Activated gamma-delta T cell treated with Interleukin-2 at 50 U/mL for 16 hours (primary cell): Measurements from ENCODE around the gene SMIM41.

Experiments
- DNase-seq: peaks from one replicate; pipeline ENCODE4 v3.0.0-alpha.2; 2020

Gene SMIM41

DNA sequence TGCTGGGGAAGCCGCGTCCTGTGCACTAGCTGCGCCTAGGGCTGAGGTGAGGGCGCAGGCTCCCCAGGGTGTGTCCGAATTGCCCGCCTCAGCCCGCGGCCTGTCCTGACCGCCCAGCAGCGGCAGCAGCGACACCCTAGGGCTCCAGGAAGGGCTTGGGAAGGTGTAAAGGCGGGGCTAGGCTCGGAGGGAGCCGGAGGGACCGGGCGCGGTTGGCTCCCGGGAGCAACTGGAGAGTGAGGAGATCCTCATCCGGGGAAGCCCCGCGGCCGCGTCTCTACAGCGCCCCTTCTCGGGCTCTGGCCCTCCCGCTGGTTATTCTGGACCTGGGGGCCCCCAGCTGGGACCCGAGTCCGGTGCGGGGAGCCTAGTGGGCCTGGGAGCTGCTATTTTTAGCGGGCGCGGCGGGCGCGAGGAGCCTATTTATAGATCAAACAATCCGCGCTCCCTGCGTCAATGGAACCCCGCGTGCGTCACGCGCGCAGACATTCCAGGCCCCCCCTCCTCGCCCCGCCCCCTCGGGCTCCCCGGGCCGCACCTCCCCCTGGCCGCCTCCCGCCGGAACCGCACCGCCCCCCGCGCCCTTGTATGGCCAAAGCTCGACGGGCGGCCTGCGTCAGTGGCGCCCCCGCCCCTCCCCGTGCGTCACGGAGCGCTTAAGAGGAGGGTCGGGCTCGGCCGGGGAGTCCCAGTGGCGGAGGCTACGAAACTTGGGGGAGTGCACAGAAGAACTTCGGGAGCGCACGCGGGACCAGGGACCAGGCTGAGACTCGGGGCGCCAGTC lies 28.6 kb upstream of the SMIM41 start, which contains the start of gene NR4A1:
Gene NR4A1 (plus strand): TSS at position 685 of the 784 bp plus-strand sequence. CDS start 2,887 bp downstream, outside the sequence.
- peak; percentile 97 for DNase-seq

DNA sequence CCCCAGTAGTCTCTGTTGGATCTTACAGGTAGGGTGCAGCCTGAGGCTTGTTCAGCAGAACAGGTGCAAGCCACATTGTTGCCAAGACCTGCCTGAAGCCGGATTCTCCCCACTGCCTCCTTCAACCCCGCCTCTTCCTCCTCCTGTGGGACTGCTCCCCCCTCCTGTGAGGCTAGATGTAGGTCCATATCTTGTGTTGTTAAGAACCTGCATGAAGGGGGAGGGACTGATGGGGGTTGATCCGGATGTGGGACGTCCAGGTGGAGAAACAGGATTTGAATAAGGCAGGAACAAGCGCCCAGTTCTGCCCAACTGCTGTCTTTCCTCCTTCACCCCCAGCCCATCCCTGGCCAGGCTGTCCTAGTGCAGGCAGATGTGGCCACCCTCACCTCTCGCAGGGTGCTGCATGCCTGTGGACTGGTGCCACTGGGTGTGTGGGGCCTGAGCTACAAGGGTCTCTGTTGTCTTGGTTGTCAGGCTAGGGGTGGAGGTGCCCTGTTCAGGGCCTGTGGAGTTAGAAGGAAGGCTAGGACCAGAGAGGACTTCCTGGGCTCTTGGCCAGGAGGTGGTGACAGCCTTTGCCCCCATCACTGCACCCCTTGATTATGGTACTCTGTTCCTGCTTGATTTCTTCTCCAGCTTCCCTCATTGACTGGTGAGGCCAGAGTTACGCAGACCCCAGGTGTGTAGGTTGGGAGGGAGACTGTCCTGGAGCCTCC lies 26.9 kb upstream of the SMIM41 start:
- DNase-seq: no peak

DNA sequence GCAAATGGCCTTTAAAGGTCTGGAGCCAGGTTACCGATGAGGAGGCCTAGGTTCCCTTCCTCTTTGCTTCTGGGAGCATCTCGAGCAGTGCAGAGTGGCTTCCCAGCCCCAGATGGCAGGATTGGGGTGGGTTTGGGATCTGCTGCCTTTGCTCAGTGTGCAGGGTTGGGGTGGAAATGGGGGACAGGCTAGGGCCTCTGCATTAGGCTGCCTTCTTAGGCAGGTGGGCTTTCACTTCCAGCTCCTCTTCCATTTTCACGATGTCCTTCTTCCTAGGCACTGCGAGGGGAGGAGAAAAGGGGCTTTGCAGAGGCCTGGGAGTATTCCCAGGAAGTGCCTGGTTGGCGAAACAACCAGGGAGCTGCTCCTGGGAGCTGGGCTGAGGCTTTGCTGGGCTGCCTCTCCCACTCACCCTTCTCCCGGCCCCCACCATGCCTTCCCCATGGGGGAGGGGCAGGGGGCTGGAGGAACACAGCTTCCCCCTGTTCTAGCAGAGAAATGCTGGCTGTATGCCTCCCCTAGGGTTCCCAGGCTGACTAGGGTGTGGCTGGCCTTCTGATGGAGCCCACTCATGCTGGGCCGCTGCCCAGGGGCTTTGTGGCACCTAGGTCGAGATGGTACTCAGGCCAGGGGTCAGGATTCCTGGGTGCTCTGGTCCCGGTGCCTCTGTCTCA lies 25.8 kb upstream of the SMIM41 start:
- DNase-seq: no peak

DNA sequence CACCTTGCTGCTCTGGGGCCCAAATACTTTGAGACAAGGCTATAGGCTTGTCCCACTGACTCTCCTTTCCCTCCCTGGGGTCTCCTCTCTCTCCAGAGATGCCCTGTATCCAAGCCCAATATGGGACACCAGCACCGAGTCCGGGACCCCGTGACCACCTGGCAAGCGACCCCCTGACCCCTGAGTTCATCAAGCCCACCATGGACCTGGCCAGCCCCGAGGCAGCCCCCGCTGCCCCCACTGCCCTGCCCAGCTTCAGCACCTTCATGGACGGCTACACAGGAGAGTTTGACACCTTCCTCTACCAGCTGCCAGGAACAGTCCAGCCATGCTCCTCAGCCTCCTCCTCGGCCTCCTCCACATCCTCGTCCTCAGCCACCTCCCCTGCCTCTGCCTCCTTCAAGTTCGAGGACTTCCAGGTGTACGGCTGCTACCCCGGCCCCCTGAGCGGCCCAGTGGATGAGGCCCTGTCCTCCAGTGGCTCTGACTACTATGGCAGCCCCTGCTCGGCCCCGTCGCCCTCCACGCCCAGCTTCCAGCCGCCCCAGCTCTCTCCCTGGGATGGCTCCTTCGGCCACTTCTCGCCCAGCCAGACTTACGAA lies 25.2 kb upstream of the SMIM41 start:
- no peak for DNase-seq

DNA sequence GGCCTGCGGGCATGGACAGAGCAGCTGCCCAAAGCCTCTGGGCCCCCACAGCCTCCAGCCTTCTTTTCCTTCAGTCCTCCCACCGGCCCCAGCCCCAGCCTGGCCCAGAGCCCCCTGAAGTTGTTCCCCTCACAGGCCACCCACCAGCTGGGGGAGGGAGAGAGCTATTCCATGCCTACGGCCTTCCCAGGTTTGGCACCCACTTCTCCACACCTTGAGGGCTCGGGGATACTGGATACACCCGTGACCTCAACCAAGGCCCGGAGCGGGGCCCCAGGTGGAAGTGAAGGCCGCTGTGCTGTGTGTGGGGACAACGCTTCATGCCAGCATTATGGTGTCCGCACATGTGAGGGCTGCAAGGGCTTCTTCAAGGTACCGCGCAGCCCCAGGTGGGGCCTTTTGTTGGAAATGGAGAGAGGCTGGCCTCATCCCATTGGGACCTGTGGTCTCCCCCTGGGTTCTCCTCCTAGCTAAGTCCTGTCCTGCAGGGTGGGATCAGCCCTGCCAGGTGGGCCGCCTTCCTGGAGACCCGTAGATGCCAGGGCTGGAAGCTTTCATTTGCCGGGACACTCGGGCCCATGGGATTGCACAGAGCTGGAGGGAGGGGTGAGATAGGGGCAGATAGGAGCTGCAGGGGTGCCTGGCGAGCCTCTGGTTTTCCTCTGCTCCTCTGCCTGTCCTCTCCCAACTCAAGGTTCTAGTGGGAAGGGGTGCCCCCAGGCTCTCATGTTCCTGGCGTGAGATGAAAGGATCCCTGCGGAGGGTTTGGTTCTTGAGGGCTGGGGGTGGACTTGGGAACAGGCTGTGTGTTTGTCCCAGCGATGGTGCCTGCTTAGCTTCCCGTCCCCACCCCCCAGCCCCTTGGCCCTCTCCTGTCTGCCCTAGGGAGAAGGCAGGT lies 24.4 kb upstream of the SMIM41 start:
- DNase-seq: no peak

DNA sequence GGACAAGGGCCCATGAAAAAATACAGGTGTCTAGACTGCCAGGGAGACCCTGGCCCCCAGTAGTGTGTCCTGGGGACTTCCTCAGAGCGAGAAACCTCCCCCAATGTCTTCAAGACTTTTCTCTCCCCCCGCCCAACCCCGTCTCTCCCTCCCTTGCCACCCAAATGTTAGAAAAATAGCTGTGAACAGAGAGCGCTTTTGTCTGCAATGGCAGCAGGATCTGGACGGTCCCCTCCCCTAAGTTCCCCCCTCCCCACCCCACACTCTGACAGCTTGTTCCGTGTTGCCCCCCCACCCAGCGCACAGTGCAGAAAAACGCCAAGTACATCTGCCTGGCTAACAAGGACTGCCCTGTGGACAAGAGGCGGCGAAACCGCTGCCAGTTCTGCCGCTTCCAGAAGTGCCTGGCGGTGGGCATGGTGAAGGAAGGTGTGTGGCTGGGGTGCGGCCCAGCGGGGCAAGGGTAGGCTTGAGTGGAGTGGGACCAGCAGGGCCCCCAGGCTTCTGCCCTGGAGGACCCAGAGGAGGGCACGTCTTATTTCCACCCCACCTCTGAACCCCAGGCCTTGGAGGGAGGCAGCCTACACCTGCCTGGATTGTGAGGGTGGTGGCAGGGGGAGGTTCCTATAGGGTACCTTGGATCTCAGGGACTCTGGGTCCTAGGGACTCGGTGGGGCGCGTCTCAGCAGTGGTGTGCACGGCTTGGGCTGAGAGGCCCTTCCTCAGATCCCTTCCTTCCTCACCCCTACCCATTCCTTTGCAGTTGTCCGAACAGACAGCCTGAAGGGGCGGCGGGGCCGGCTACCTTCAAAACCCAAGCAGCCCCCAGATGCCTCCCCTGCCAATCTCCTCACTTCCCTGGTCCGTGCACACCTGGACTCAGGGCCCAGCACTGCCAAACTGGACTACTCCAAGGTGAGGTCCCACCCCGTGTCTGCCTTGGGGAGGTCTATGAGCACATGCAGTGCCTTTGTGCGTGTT lies 23.5 kb upstream of the SMIM41 start:
- no peak for DNase-seq

DNA sequence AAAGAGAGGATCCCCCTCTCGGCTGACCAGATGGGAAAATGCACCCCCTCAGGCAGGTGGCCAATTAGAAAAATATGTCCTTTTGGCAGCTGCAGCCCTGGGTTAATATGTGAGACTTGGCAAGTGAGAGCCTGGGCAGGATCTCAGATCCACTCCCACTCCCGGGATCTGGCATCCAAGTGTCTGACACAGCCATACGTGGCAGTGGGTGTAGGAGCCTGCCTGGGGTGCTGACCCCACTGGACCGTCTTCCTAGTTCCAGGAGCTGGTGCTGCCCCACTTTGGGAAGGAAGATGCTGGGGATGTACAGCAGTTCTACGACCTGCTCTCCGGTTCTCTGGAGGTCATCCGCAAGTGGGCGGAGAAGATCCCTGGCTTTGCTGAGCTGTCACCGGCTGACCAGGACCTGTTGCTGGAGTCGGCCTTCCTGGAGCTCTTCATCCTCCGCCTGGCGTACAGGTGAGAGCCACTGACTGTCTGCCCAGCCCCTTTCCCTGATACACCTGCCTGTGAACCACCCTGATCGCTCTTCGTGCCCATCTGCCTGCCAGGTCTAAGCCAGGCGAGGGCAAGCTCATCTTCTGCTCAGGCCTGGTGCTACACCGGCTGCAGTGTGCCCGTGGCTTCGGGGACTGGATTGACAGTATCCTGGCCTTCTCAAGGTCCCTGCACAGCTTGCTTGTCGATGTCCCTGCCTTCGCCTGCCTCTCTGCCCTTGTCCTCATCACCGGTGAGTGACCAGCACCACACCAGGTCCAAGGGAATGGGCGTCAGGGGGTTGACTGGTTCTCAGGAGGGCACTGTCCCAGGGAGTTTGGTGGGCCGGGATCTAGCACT lies 22.5 kb upstream of the SMIM41 start:
- no peak for DNase-seq

DNA sequence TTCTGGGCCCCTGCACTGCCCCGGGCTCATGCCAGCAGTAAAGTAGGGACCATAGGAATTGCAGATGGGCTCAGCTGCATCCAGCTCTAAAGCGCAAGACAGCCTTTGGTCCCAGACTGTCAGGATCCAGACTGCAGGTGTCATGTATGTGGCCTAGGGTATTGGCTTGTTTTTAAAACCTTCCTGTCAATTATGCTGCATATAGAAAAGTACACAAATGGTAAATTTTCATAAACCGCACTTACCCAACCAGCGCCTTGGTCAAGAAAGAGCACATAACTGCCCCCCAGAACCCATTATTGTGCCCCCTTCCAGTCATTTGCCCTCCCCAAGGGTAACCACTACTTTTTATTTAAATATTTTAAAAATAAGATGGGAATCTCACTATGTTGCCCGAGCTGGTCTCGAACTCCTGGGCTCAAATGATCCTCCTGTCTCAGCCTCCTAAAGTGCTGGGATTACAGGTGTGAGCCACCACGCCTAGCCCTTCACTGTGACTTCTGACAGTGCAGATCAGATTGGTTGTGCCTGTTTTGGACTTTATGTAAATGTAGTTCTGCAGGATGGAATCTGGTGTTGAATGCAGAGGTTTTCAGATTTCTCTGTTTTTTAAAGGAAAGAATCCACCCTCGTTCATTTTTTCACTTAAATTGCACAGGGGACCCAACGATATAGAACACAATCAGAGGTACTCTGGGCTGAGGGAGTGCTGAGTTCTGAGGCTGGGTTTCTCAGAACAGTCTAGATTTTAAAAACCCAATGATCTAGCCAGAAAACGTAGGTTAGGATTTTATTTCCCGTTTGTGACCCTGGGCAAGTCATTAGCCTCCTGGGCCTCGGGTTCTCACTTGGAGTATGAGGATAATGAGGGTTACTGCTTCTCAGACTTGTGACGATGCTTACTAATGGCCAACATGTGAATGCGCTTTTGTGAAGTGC lies 21.6 kb upstream of the SMIM41 start:
- no peak for DNase-seq

DNA sequence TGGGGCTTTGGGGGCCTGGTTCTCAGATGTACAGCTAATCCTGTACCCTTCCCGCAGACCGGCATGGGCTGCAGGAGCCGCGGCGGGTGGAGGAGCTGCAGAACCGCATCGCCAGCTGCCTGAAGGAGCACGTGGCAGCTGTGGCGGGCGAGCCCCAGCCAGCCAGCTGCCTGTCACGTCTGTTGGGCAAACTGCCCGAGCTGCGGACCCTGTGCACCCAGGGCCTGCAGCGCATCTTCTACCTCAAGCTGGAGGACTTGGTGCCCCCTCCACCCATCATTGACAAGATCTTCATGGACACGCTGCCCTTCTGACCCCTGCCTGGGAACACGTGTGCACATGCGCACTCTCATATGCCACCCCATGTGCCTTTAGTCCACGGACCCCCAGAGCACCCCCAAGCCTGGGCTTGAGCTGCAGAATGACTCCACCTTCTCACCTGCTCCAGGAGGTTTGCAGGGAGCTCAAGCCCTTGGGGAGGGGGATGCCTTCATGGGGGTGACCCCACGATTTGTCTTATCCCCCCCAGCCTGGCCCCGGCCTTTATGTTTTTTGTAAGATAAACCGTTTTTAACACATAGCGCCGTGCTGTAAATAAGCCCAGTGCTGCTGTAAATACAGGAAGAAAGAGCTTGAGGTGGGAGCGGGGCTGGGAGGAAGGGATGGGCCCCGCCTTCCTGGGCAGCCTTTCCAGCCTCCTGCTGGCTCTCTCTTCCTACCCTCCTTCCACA lies 20.7 kb upstream of the SMIM41 start:
- no peak for DNase-seq

DNA sequence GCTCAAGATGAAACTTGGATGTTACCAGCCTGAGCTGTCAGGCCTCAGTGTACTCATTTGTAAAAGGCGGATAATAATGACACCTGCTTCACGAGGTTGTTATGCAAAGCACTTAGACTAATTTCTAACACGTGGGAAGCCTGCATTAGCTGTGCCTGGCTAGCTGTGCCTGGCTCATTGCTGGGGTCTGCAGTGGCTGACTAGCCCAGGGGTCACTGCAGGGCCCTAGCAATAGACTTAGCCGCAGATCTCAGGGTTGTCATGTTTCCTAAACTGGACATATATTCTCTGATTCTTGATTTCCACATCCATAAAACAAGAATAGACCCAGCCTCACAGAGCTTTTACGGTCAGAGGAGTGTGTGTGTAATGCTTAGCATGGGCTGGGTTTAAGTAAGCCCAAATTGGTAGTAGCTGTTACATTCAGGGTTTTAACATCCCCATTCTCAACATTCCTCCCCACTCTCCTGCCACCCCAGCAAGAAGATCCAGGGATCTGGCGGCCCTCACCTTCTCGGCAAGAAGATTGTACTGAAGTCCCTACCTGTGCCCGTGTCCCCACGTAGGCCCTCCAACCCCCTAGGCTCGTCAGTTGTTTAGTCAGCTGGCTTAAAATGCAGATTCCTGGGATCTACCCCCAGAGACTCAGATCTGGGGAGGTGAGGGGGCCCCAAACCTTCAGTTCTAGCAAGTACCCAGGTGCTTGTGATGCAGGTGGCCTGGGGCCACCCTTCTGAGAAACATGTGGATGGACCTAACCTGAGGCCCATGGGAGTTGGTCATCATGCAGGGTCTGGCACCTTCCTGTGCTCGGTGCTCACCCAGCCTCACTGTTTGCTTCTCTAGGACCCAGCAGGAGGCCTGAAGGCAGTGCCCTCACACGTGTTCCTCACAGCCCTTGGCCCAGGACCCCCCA lies 19.7 kb upstream of the SMIM41 start:
- DNase-seq: no peak

DNA sequence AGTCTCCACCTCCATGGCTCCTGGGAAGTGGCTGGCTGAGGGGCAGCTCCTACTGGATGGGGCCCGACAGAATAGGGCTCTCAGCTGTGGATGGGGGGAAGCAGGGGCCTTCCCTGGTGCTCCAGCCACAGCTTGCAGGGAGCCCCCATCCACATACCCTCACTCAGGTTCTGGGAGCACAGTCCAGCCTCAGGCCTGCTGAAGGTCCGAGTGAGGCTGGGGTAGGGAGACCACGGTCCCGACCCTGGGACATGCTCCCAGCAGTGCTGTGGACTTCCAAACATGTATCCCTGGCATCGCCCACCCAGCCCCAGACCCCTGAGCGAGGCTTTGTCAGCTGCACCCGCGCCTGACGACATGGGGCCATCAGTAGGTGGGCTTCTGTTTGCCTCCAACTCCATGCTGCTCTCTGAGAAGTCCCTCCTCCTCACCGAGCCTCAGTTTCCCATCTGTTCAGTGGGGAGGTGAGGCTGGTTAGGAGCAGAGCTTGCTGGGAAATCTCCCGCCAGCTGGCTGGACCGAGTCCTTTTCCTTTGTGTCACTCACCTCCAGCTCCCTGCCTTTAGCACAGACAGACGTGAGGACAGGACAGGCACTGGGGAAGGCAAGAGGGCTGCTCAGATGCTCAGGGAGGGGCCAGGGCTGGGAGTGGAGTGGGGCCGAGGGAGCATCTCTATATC lies 18.9 kb upstream of the SMIM41 start:
- DNase-seq: no peak

DNA sequence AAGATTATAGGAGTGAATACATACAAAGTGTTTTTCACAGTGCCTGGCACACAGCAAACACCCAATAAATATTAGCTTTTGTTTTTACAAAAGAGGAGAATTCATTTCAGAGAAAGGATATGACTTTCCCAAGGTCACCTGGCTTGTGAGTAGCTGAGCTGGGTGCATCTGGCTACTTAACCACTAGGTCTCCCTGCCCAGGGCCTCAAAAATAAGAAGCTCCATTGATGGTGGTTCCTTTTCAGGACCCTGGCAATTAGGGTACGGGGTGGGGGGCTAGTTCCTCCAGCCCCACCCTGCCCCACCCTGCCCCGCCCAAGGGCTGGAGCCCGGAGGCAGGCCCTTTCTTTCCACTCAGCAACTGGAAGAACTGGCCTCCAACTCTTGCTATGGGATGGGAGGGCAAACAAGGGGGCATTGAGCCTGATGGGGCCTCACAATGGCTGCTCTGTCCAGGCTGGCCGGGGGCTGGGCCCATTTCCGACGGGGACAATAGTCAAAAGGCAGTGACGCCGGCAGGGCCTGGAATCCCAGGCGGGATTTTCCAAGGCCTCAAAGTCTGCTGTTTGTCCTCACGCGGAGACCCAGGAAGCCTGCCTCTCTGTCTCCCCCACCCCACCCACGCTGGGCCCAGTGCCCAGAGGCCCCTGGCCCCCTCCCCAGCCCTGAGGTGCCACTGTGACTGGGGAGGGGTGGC lies 17.9 kb upstream of the SMIM41 start:
- no peak for DNase-seq

DNA sequence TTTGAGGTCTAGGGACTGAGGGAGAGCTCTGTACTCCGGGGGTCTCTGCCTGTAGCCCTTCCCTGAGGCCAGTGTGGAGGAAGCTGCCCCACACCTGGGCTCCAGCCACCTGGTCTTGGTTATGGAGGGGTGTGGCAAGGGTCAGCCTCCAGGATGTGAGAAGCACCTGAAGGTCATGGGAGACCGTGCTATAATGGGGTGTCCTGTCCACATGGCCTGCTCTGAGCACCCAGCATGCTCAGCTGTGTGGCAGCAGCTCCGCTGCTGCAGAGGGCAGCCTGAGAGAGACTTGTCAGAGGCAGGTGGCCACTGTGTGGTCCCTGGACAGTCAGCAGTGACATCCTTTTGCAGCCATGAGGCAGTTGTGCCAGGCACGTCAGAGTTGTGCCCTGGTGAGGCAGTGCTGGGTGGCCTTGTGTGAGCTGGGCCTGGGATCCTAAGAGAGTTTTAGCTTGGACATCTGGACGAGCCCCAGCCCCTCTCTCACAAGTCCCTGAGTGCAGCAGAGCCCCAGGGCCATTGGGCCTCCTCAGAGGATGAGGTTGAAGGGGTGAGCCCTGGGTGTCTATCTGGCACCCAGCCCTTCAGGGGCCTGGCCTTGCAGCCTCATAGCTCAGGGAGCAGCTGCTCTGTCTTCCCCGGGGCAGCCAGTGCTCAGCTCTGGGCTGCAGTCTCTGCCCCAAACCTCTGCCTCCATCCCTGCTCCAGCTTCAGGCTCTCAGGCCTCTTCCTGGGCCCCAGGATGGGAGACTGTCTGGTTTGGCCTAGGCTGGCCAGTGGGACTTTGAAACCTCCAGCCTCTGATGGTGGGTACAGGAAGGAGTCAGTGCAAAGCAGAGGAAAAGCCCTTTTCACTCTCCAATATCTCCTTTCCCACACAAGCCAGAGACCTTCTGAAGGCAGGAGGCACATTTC lies 17.1 kb upstream of the SMIM41 start:
- DNase-seq: no peak

DNA sequence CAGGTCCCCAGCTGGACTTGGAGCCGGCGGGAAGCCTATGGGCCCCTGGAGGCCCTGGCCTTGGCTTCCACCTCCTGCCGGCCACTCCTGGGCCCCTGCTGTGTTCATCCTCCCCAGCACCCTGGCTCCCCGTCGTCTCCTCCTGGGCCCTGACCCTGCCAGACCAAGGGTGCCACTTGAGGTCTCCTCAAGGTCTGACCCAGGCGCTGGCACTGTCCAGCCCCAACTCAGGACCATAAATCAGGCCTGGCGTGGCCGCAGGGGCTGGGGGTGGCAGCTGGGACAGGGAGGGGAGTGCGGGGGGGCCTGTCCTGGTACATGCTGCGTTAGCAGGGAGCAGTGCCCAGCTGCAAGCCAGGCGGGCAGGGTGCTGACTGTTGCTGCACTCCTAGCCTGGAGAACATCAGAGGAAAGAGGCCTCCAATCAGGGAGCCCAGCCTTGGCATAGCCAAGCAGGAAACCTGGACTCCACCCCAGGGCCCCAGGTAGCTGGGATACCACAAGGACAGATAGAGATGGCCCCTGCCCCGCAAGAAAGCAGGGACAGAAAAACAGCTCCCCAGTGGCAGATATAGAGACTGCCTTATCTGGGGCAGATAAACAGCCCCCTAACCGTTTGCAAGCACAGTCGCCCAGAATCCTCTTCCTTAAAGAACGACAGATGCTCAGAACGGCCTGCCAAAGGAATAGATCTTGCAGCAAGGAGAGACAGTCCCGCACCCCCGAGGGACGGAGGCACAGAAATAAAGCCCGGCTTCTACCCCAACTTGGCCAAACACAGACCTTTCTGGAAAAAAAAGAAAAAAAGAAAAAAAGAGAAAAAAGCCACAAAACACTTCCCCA lies 16.2 kb upstream of the SMIM41 start:
- no peak for DNase-seq
